Measurements from ENCODE around the gene EDEM2. TPM values are rescaled to one million over a fixed set of nuclear protein-coding genes. Genes with fewer than 3 reads are reported as not detected.

The EDEM2 gene
- total and polyA plus RNA-seq, 2 of the 13 experiments (the other 11 are each of a cell fraction or from before 2014, with no cell fraction given) = 33.1 to 46.9 TPM

- Histone ChIP-seq H3K9ac (ENCODE audit: insufficient read depth, low read depth, low read length) (no peak overlapping the region), H3K27me3 (ENCODE audit: control insufficient read depth in 1 of 2, insufficient read depth in 2 of 2, low read length in 2 of 2) (no peaks in the 10 kb centered on the region; a peak in 1 of 5 replicates), H3K9me3 (ENCODE audit: low read length) (no peaks in the 10 kb centered on the region), H3K4me2 (ENCODE audit: low read depth, low read length) (no peak overlapping the region), H2AFZ (ENCODE audit: low read length) (no peak overlapping the region), H3K4me1 (ENCODE audit: insufficient read depth, low read length) (peaks cover 36% of the 10 kb centered on the region), H3K79me2 (ENCODE audit: insufficient read depth, low read length) (no peaks in the 10 kb centered on the region), H3K27ac (ENCODE audit: extremely low read length, insufficient read depth, low read length) (no peak overlapping the region), H3K4me3 (replicated peaks in 1 of 3; ENCODE audit: insufficient read depth in 1 of 3, low read depth in 2 of 3, low read length in 3 of 3) (no peak overlapping the region), H4K20me1 (ENCODE audit: insufficient read depth, low read length) (no peaks in the 10 kb centered on the region), H3K36me3 (replicated peaks in 1 of 2; ENCODE audit: control insufficient read depth in 1 of 2, insufficient read depth in 2 of 2, low read length in 2 of 2) (no peaks in the 10 kb centered on the region)
- DNase-seq (ENCODE audit: low spot score) (no peak), ATAC-seq (no peak), FAIRE-seq (peak; percentile 49)
- in situ Hi-C loops (cut with HindIII; ENCODE audit: extremely low pct_ligation_motif_present, low pct_unique_long_range_greater_than_20kb) (no loop called here), intact Hi-C loops (cut with micrococcal nuclease; ENCODE audit: unreplicated experiment) (no loop called here)
- 63% methylated on average over 6 of the region's 6 CpGs for WGBS (ENCODE audit: low lambda C conversion rate)
- peak; percentile 65 for TF ChIP-seq HNRNPK (IDR thresholded peaks at IDR 0.05; ENCODE audit: low read depth, low read length, poor library complexity, severe bottlenecking)
- TF ChIP-seq, protein P1, sequence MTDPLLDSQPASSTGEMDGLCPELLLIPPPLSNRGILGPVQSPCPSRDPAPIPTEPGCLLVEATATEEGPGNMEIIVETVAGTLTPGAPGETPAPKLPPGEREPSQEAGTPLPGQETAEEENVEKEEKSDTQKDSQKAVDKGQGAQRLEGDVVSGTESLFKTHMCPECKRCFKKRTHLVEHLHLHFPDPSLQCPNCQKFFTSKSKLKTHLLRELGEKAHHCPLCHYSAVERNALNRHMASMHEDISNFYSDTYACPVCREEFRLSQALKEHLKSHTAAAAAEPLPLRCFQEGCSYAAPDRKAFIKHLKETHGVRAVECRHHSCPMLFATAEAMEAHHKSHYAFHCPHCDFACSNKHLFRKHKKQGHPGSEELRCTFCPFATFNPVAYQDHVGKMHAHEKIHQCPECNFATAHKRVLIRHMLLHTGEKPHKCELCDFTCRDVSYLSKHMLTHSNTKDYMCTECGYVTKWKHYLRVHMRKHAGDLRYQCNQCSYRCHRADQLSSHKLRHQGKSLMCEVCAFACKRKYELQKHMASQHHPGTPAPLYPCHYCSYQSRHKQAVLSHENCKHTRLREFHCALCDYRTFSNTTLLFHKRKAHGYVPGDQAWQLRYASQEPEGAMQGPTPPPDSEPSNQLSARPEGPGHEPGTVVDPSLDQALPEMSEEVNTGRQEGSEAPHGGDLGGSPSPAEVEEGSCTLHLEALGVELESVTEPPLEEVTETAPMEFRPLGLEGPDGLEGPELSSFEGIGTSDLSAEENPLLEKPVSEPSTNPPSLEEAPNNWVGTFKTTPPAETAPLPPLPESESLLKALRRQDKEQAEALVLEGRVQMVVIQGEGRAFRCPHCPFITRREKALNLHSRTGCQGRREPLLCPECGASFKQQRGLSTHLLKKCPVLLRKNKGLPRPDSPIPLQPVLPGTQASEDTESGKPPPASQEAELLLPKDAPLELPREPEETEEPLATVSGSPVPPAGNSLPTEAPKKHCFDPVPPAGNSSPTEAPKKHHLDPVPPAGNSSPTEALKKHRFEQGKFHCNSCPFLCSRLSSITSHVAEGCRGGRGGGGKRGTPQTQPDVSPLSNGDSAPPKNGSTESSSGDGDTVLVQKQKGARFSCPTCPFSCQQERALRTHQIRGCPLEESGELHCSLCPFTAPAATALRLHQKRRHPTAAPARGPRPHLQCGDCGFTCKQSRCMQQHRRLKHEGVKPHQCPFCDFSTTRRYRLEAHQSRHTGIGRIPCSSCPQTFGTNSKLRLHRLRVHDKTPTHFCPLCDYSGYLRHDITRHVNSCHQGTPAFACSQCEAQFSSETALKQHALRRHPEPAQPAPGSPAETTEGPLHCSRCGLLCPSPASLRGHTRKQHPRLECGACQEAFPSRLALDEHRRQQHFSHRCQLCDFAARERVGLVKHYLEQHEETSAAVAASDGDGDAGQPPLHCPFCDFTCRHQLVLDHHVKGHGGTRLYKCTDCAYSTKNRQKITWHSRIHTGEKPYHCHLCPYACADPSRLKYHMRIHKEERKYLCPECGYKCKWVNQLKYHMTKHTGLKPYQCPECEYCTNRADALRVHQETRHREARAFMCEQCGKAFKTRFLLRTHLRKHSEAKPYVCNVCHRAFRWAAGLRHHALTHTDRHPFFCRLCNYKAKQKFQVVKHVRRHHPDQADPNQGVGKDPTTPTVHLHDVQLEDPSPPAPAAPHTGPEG (CRISPR knock-in tag; IDR thresholded peaks at IDR 0.05) = no peak
- no TSS peak for BruUV-seq (replicated peaks)
- ChIA-PET CTCF (ENCODE audit: low intra/inter-chr PET ratio, low total read pairs) (no interaction called here), POLR2A (no interaction called here)
Observed at GRCh38 chr20:35150846-35151579, 3.9 kb upstream of the EDEM2 start.

Data from HepG2 (cell line).